Measurements from ENCODE around the gene SKAP1. TPM values are rescaled to one million over a fixed set of nuclear protein-coding genes. Genes with fewer than 3 reads are reported as not detected.

The SKAP1 gene
- total and polyA plus RNA-seq, 8 donors, result 2.4 to 4.4 (median 3.2) TPM; not detected in 2

GRCh38 chr17:48239603-48239995, 190.4 kb downstream of the SKAP1 start:
- WGBS, 5 donors, result 71 to 100% (median 83%) methylated on average over 1 of the region's 1 CpG
- Histone ChIP-seq H3K4me1 (peaks cover 0 to 32% (median 19%) of the 10 kb centered on the region in 4 donors), H3K36me3 (no peaks in the 10 kb centered on the region), H3K27ac (no peak overlapping the region), H3K9me3 (no peaks in the 10 kb centered on the region), H3K4me3 (no peak overlapping the region), H3K27me3 (no peaks in the 10 kb centered on the region)
- intact Hi-C loops (cut with DNase I; ENCODE audit: low total_unique reads), result no loop called here
- DNase-seq, result no peak
- TF ChIP-seq CTCF (IDR thresholded peaks at IDR 0.05) (no peak), POLR2AphosphoS5 (IDR thresholded peaks at IDR 0.05) (no peak), POLR2A (IDR thresholded peaks at IDR 0.05) (no peak), EP300 (IDR thresholded peaks at IDR 0.05) (no peak)

DNA sequence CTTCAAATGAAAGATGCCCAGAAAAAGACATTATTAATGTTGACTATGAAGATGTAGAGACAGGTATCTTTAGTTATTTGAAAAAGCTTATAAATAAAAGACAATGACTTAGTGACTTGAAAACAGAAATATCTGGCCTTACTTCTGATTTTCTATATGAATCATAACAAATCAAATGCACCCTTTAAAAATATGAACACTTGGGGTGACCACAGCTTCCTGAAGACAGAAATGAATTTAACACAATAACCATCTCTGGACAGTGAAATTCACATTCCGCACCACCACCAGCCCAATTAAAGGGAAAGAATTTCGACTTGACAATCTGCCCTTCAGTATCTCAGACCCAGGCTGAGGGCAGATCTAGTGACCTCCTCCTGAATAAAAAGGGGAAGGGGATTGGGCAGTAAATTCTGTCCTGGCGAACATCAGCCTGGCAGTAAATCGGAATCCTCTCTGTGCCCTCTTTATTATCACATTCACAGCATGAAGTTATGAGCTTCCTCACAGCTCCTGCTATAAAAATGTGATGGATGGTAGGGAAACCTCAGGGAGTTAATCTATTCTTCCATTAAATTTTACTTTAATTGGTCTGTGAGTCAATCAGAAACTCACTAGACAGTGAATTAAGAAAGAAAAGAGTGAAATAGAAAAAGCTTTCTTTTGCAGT, 190.9 kb downstream of the SKAP1 start:
- Histone ChIP-seq H3K9me3 (no peaks in the 10 kb centered on the region), H3K4me1 (peaks cover 0 to 27% (median 19%) of the 10 kb centered on the region in 4 donors), H3K4me3 (no peak overlapping the region), H3K27ac (no peak overlapping the region), H3K36me3 (no peaks in the 10 kb centered on the region), H3K27me3 (no peaks in the 10 kb centered on the region)
- no peak for DNase-seq
- intact Hi-C loops (cut with DNase I; ENCODE audit: low total_unique reads), result no loop called here
- WGBS, 5 donors, result 83 to 89% (median 83%) methylated on average over 4 of the region's 4 CpGs
- no peak for TF ChIP-seq CTCF (IDR thresholded peaks at IDR 0.05)
- no peak for TF ChIP-seq POLR2AphosphoS5 (IDR thresholded peaks at IDR 0.05)
- TF ChIP-seq POLR2A (IDR thresholded peaks at IDR 0.05), result no peak
- TF ChIP-seq EP300 (IDR thresholded peaks at IDR 0.05), result no peak

GRCh38 chr17:48237456-48237855, 192.6 kb downstream of the SKAP1 start:
- no peaks in the 10 kb centered on the region for H3K27me3 ChIP-seq
- no peaks in the 10 kb centered on the region for H3K9me3 ChIP-seq
- no peak for DNase-seq
- no peaks in the 10 kb centered on the region for H3K36me3 ChIP-seq
- no peak overlapping the region for H3K4me3 ChIP-seq
- TF ChIP-seq CTCF (IDR thresholded peaks at IDR 0.05) (no peak), POLR2A (IDR thresholded peaks at IDR 0.05) (no peak), POLR2AphosphoS5 (IDR thresholded peaks at IDR 0.05) (no peak), EP300 (IDR thresholded peaks at IDR 0.05) (no peak)
- H3K27ac ChIP-seq, result no peak overlapping the region
- intact Hi-C loops (cut with DNase I; ENCODE audit: low total_unique reads), result no loop called here
- WGBS, 5 donors, result 90 to 98% (median 93%) methylated on average over 1 of the region's 1 CpG
- peaks cover 0 to 23% (median 18%) of the 10 kb centered on the region in 4 donors for H3K4me1 ChIP-seq

- H3K27ac ChIP-seq, result no peak overlapping the region
- H3K9me3 ChIP-seq, result no peaks in the 10 kb centered on the region
- no peak overlapping the region for H3K4me3 ChIP-seq
- no peaks in the 10 kb centered on the region for H3K27me3 ChIP-seq
- peaks cover 0 to 19% (median 16%) of the 10 kb centered on the region in 4 donors for H3K4me1 ChIP-seq
- no peak for DNase-seq
- intact Hi-C loops (cut with DNase I; ENCODE audit: low total_unique reads), result no loop called here
- no peak for TF ChIP-seq EP300 (IDR thresholded peaks at IDR 0.05)
- TF ChIP-seq POLR2AphosphoS5 (IDR thresholded peaks at IDR 0.05), result no peak
- no peak for TF ChIP-seq POLR2A (IDR thresholded peaks at IDR 0.05)
- TF ChIP-seq CTCF (IDR thresholded peaks at IDR 0.05), result no peak
- no peaks in the 10 kb centered on the region for H3K36me3 ChIP-seq
These were observed 193.3 kb downstream of the SKAP1 start for GRCh38 chr17:48236681-48237134.

All from stomach (tissue), 9 donors.